K562 (cell line): Measurements from ENCODE around the gene NAV2. TPM values are rescaled to one million over a fixed set of nuclear protein-coding genes. Genes with fewer than 3 reads are reported as not detected.
A peak's percentile ranks its signal among the peaks of the same experiment; 100 is the strongest.

ENCODE experiments used
- ATAC-seq: fragments of 200-7000 bp; cut with Tn5 transposase; 3 replicates; pipeline ENCODE4 v1.9.1; 2020; ENCODE audit warnings: moderate library complexity
- BruUV-seq: library from RNA; stranded (reverse); fragments of 400-500 nt; replicated peaks from 2 replicates; lab custom pipeline; 2021; lab: Mats Ljungman, UMichigan
- CTCF ChIA-PET: fragments of 300-600 bp; formaldehyde crosslinking; extraction: SDS; loops from one replicate; lab custom pipeline; 2021; ENCODE audit warnings: low intra/inter-chr PET ratio; lab: Yijun Ruan, JAX
- POLR2A ChIA-PET: fragments of 300-600, 350-650 bp; sonication (Branson Sonifier 250); formaldehyde crosslinking; extraction: SDS; loops from one replicate; lab custom pipeline; 2021; ENCODE audit warnings: antibody characterized with exemption, inconsistent platforms; lab: Yijun Ruan, JAX
- DNase-seq, 4 experiments: peaks; one replicate each; pipeline versions ENCODE4 v3.0.0 to v3.0.0-alpha.2; 2011 to 2018; ENCODE audit warnings: low spot score in 3 of 4, mixed read lengths in 3 of 4; ENCODE audit errors: extremely low read depth in 1 of 4
- FAIRE-seq: peaks from 2 replicates; lab custom pipeline; 2011; peaks lifted over from hg19 to GRCh38; lab: Jason Lieb, UNC
- H2AFZ ChIP-seq: 2 replicates; pipeline ENCODE4 v1.6.0; 2011; ENCODE audit warnings: low read depth, low read length, control low read depth, inconsistent platforms
- H3K27ac ChIP-seq: fragments of 200-600 bp; 3 replicates; pipeline ENCODE4 v1.8.0; 2011; ENCODE audit warnings: low read depth, mild to moderate bottlenecking, control low read depth, inconsistent platforms, low read length, moderate library complexity, mixed read lengths; ENCODE audit errors: extremely low read depth
- H3K27me3 ChIP-seq, 2 experiments: fragments of 300-600 bp in 1 of 2; 2 replicates in 1 of 2; 3 replicates in 1 of 2; pipeline versions ENCODE4 v1.6.0 to v1.8.0; 2011; ENCODE audit warnings: inconsistent platforms in 2 of 2, low read length in 2 of 2, mild to moderate bottlenecking in 1 of 2, mixed read lengths in 1 of 2, moderate library complexity in 1 of 2; ENCODE audit not compliant: control insufficient read depth in 2 of 2, insufficient read depth in 2 of 2
- H3K36me3 ChIP-seq: fragments of 300-600 bp; 3 replicates; pipeline ENCODE4 v1.8.0; 2011; ENCODE audit warnings: mild to moderate bottlenecking, low read length, inconsistent platforms; ENCODE audit not compliant: control insufficient read depth, insufficient read depth
- H3K4me1 ChIP-seq, 2 experiments: fragments of 200-600 bp in 1 of 2; replicated peaks in 1 of 2; 2 replicates in 1 of 2; 3 replicates in 1 of 2; pipeline versions ENCODE4 v1.5.1 to v1.8.0; 2011; ENCODE audit warnings: inconsistent platforms in 2 of 2, low read length in 2 of 2, mild to moderate bottlenecking in 1 of 2, mixed read lengths in 1 of 2, moderate library complexity in 1 of 2; ENCODE audit not compliant: control insufficient read depth in 2 of 2, insufficient read depth in 2 of 2
- H3K4me2 ChIP-seq: 2 replicates; pipeline ENCODE4 v1.6.1; 2011; ENCODE audit warnings: low read length, control low read depth, inconsistent platforms, mixed read lengths; ENCODE audit not compliant: insufficient read depth
- H3K4me3 ChIP-seq: fragments of 200-600 bp; sonication (generic), shearing (Covaris generic); 2 replicates; pipeline ENCODE4 v1.5.1; 2016; ENCODE audit warnings: control low read depth, inconsistent platforms
- H3K79me2 ChIP-seq: fragments of 200-600 bp; 3 replicates; pipeline ENCODE4 v1.8.0; 2011; ENCODE audit warnings: low read length, inconsistent platforms; ENCODE audit not compliant: control insufficient read depth, insufficient read depth
- H3K9ac ChIP-seq, 2 experiments: 2 replicates each; pipeline versions ENCODE4 v1.6.0 to v1.6.1; 2011; ENCODE audit warnings: low read depth in 2 of 2, low read length in 2 of 2, control low read depth in 1 of 2, inconsistent platforms in 1 of 2, mild to moderate bottlenecking in 1 of 2, mixed read lengths in 1 of 2; ENCODE audit not compliant: insufficient read depth in 1 of 2
- H3K9me1 ChIP-seq: one replicate; pipeline ENCODE4 v1.6.0; 2011; ENCODE audit warnings: inconsistent platforms, mild to moderate bottlenecking, low read length, moderate library complexity; ENCODE audit not compliant: control insufficient read depth, insufficient read depth
- H3K9me3 ChIP-seq: replicated peaks from 2 replicates; pipeline ENCODE4 v1.5.1; 2011; ENCODE audit warnings: low read depth, low read length, inconsistent platforms; ENCODE audit not compliant: control insufficient read depth, insufficient read depth
- H4K20me1 ChIP-seq: replicated peaks from 2 replicates; pipeline ENCODE4 v1.6.1; 2011; ENCODE audit warnings: low read length, inconsistent platforms, mixed read lengths; ENCODE audit not compliant: control insufficient read depth, insufficient read depth
- ATF7 ChIP-seq: fragments of 450-650 bp; IDR thresholded peaks from 2 replicates; pipeline ENCODE4 v1.7.1; 2014; ENCODE audit warnings: mild to moderate bottlenecking, moderate library complexity
- DIDO1 ChIP-seq: fragments of 450-650 bp; IDR thresholded peaks from 2 replicates; pipeline ENCODE4 v1.6.1; 2016; ENCODE audit warnings: low read depth, missing biosample characterization, missing genetic modification characterization
- GTF2E2 ChIP-seq: fragments of 200-800 bp; sonication (Bioruptor generic); IDR thresholded peaks from 2 replicates; pipeline ENCODE4 v1.6.1; 2016; ENCODE audit warnings: missing genetic modification characterization, missing compliant biosample characterization
- HDAC3 ChIP-seq: fragments of 450-650 bp; IDR thresholded peaks from 2 replicates; pipeline ENCODE4 v1.6.1; 2018; ENCODE audit warnings: borderline replicate concordance, mild to moderate bottlenecking, moderate library complexity; ENCODE audit not compliant: partially characterized antibody
- KDM1A ChIP-seq, 2 experiments: fragments of 450-650 bp; IDR thresholded peaks; 2 replicates each; pipeline ENCODE4 v1.6.1; 2016; ENCODE audit warnings: mild to moderate bottlenecking in 2 of 2
- NFE2L1 ChIP-seq: fragments of 450-650 bp; IDR thresholded peaks from 2 replicates; pipeline ENCODE4 v1.6.1; 2016; ENCODE audit warnings: missing genetic modification characterization, low read depth, mild to moderate bottlenecking, missing compliant biosample characterization, moderate library complexity, borderline replicate concordance
- NFIC ChIP-seq: fragments of 450-650 bp; IDR thresholded peaks from 2 replicates; pipeline ENCODE4 v1.6.1; 2017; ENCODE audit warnings: mild to moderate bottlenecking, inconsistent platforms
- RBM34 ChIP-seq: fragments of 200-400 bp; formaldehyde crosslinking; IDR thresholded peaks from 2 replicates; pipeline ENCODE4 v1.6.1; 2018; ENCODE audit warnings: low read length, borderline replicate concordance; ENCODE audit not compliant: insufficient read depth
- U2AF2 ChIP-seq: fragments of 200-400 bp; formaldehyde crosslinking; optimal IDR thresholded peaks from 2 replicates; pipeline ENCODE3; 2017; ENCODE audit warnings: low read depth, mild to moderate bottlenecking, low read length
- ZBTB33 ChIP-seq: sonication (generic); formaldehyde crosslinking; IDR thresholded peaks from 2 replicates; pipeline ENCODE4 v1.8.1; 2023; ENCODE audit warnings: mild to moderate bottlenecking, missing genetic modification reagents
- ZNF134 ChIP-seq: fragments of 250-450 bp; sonication (Bioruptor Pico); conservative IDR thresholded peaks from 2 replicates; pipeline ENCODE4 v1.4.0; 2020
- ZNF143 ChIP-seq: sonication (generic); formaldehyde crosslinking; IDR thresholded peaks from 2 replicates; pipeline ENCODE4 v1.9.0; 2022; ENCODE audit warnings: mild to moderate bottlenecking, missing genetic modification reagents
- ZNF274 ChIP-seq: IDR thresholded peaks from 2 replicates; pipeline ENCODE4 v1.6.1; 2011; ENCODE audit warnings: low read depth, mild to moderate bottlenecking, low read length, moderate library complexity, borderline replicate concordance
- ZNF384 ChIP-seq: IDR thresholded peaks from 2 replicates; pipeline ENCODE4 v1.6.1; 2012; ENCODE audit warnings: low read depth, low read length, improper control_type of control experiment
- WGBS: fragments of 100-300 bp; shearing (Covaris generic); methylation state at CpG from one replicate; pipeline ENCODE4 v1.1.6; 2016; ENCODE audit warnings: low coverage, mixed read lengths; ENCODE audit not compliant: insufficient coverage; ENCODE audit errors: missing lambda C conversion rate; 5-methylcytosine and 5-hydroxymethylcytosine counted together
- in situ Hi-C: fragments of 300-500 bp; cut with MboI; formaldehyde crosslinking; loops from 4 replicates; pipeline ENCODE4 v1.15.0; 2018; ENCODE audit warnings: inconsistent platforms, mixed read lengths
- intact Hi-C: fragments of 100-400 bp; cut with micrococcal nuclease; formaldehyde crosslinking; loops from 2 replicates; pipeline ENCODE4 v1.14.2; 2022
- polyA plus RNA-seq, 8 experiments: library from polyadenylated mRNA; depleted of rRNA in 4 of 8; stranded (reverse) in 5 of 8; unstranded in 3 of 8; fragments of >200 nt; fragmentation: Nextera tagmentation in 2 of 8; fragmentation: Illumina TruSeq in 1 of 8; extraction: Ambion mirVana in 2 of 8; extraction: Trizol in 1 of 8; gene quantifications; 2 replicates each; pipeline versions ENCODE4 v1.2.1 to v1.2.3, GENCODE V29; 2011 to 2014; ENCODE audit warnings: inconsistent platforms in 1 of 8, missing spikeins in 1 of 8
- total RNA-seq, 7 experiments: library from RNA; depleted of rRNA in 6 of 7; stranded (reverse); fragments of >200 nt in 6 of 7; fragmentation: Illumina TruSeq in 2 of 7; extraction: Trizol in 2 of 7; gene quantifications; 2 replicates each; pipeline versions ENCODE4 v1.2.1 to v1.2.3, GENCODE V29; 2011 to 2021; ENCODE audit warnings: low replicate concordance in 1 of 7
- TF ChIP-seq, protein P1 (sequence below): sonication (generic); IDR thresholded peaks from 2 replicates; pipeline ENCODE4 v1.6.1; 2016
- TF ChIP-seq, protein P2 (sequence below): sonication (generic); formaldehyde crosslinking; IDR thresholded peaks from 2 replicates; pipeline ENCODE4 v1.8.1; 2023; ENCODE audit warnings: mild to moderate bottlenecking, missing genetic modification reagents, moderate library complexity
- TF ChIP-seq, protein P3 (sequence below): fragments of 450-650 bp; formaldehyde crosslinking; IDR thresholded peaks from 2 replicates; pipeline ENCODE4 v1.4.0; 2020; ENCODE audit warnings: mild to moderate bottlenecking, moderate library complexity

Gene NAV2
- total and polyA plus RNA-seq, 9 of the 15 experiments (the other 6 are each of a cell fraction or from before 2014, with no cell fraction given) = 0.03 to 0.35 (median 0.05) TPM

- FAIRE-seq = no peak
- Histone ChIP-seq H3K4me1 (no peaks in the 10 kb centered on the region; a peak in 1 of 5 replicates), H2AFZ (no peak overlapping the region), H3K27ac (no peak overlapping the region), H3K4me2 (no peak overlapping the region), H3K27me3 (peaks cover 0 to 7% of the 10 kb centered on the region in 2 experiments; a peak in 3 of 5 replicates), H3K9me1 (no peaks in the 10 kb centered on the region), H4K20me1 (no peaks in the 10 kb centered on the region), H3K79me2 (no peaks in the 10 kb centered on the region), H3K9ac (no peak overlapping the region), H3K4me3 (no peak overlapping the region), H3K36me3 (no peaks in the 10 kb centered on the region), H3K9me3 (no peaks in the 10 kb centered on the region)
- ChIA-PET CTCF (no interaction called here), POLR2A (interaction anchor here (0.6 kb wide), 2 partner anchors 101 to 288 kb away, joined by 4 to 6 read pairs; no protein-coding TSS in a partner anchor)
- peak; percentile 90 for ATAC-seq
- DNase-seq = peak in 2 of 4 experiments; percentile 25 to 33
- 4% methylated on average over 7 of the region's 7 CpGs for WGBS
- no TSS peak for BruUV-seq
- in situ Hi-C loops (no loop called here), intact Hi-C loops (no loop called here)
- TF ChIP-seq GTF2E2 (0 out of 2 replicates have a peak, but pooled peaks have one; percentile 47), ATF7 (0 out of 2 replicates have a peak, but pooled peaks have one; percentile 9), ZNF134 (CRISPR knock-in tag) (no peak), ZNF384 (peak; percentile 70), ZBTB33 (CRISPR knock-in tag) (no peak), NFIC (peak; percentile 79), RBM34 (no peak), U2AF2 (no peak), ZNF274 (no peak), DIDO1 (tag) (no peak), HDAC3 (no peak), NFE2L1 (no peak), ZNF143 (CRISPR knock-in tag) (no peak), KDM1A (IDR thresholded peaks at IDR 0.05) (peak in 1 of 2 experiments; percentile 24; a peak in 1 of 4 replicates)
- TF ChIP-seq, protein P1, sequence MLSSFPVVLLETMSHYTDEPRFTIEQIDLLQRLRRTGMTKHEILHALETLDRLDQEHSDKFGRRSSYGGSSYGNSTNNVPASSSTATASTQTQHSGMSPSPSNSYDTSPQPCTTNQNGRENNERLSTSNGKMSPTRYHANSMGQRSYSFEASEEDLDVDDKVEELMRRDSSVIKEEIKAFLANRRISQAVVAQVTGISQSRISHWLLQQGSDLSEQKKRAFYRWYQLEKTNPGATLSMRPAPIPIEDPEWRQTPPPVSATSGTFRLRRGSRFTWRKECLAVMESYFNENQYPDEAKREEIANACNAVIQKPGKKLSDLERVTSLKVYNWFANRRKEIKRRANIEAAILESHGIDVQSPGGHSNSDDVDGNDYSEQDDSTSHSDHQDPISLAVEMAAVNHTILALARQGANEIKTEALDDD = peak; percentile 75
- TF ChIP-seq, protein P2, sequence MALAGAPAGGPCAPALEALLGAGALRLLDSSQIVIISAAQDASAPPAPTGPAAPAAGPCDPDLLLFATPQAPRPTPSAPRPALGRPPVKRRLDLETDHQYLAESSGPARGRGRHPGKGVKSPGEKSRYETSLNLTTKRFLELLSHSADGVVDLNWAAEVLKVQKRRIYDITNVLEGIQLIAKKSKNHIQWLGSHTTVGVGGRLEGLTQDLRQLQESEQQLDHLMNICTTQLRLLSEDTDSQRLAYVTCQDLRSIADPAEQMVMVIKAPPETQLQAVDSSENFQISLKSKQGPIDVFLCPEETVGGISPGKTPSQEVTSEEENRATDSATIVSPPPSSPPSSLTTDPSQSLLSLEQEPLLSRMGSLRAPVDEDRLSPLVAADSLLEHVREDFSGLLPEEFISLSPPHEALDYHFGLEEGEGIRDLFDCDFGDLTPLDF = no peak
- TF ChIP-seq, protein P3, sequence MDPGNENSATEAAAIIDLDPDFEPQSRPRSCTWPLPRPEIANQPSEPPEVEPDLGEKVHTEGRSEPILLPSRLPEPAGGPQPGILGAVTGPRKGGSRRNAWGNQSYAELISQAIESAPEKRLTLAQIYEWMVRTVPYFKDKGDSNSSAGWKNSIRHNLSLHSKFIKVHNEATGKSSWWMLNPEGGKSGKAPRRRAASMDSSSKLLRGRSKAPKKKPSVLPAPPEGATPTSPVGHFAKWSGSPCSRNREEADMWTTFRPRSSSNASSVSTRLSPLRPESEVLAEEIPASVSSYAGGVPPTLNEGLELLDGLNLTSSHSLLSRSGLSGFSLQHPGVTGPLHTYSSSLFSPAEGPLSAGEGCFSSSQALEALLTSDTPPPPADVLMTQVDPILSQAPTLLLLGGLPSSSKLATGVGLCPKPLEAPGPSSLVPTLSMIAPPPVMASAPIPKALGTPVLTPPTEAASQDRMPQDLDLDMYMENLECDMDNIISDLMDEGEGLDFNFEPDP (CRISPR knock-in tag) = no peak
Observed at GRCh38 chr11:20013346-20014066, 300.9 kb downstream of the NAV2 start.
